Vagina (tissue), 2 donors: ENCODE results near the gene LIPG. TPM values are rescaled to one million over a fixed set of nuclear protein-coding genes. Genes with fewer than 3 reads are reported as not detected.

Source experiments
- DNase-seq, 2 donors: peaks; one replicate each; pipeline ENCODE4 v3.0.0-alpha.2; 2017; ENCODE audit errors: extremely low spot score in 2 of 2
- H3K27ac ChIP-seq: fragments of 200-600 bp; sonication (generic); one replicate; pipeline ENCODE4 v1.5.1; 2019
- H3K27me3 ChIP-seq: fragments of 200-600 bp; sonication (generic); one replicate; pipeline ENCODE4 v1.5.1; 2019
- H3K36me3 ChIP-seq, 2 donors: fragments of 200-600 bp; sonication (generic); one replicate each; pipeline ENCODE4 v1.5.1; 2017 to 2019
- H3K4me1 ChIP-seq: fragments of 200-600 bp; sonication (generic); one replicate; pipeline ENCODE4 v1.5.1; 2019
- H3K4me3 ChIP-seq, 2 donors: fragments of 200-600 bp; sonication (generic); 1 replicate in 1 of 2; 2 replicates in 1 of 2; pipeline ENCODE4 v1.5.1; 2016 to 2019
- H3K9me3 ChIP-seq: fragments of 200-600 bp; sonication (generic); one replicate; pipeline ENCODE4 v1.5.1; 2019
- CTCF ChIP-seq, 3 experiments: fragments of 450-650 bp in 2 of 3; fragments of 200-600 bp in 1 of 3; sonication (generic) in 1 of 3; IDR thresholded peaks; one replicate each; pipeline ENCODE4 v1.5.1; 2017 to 2019; ENCODE audit warnings: antibody characterized with exemption in 3 of 3, mild to moderate bottlenecking in 2 of 3, moderate library complexity in 2 of 3
- POLR2A ChIP-seq, 2 donors: fragments of 450-650 bp; IDR thresholded peaks; one replicate each; pipeline ENCODE4 v1.6.1; 2017; ENCODE audit warnings: antibody characterized with exemption in 2 of 2, mild to moderate bottlenecking in 2 of 2, moderate library complexity in 2 of 2
- POLR2AphosphoS5 ChIP-seq, 2 donors: sonication (generic); formaldehyde crosslinking; IDR thresholded peaks; one replicate each; pipeline ENCODE4 v1.9.0; 2017; ENCODE audit warnings: antibody characterized with exemption in 2 of 2, mild to moderate bottlenecking in 2 of 2, low read depth in 1 of 2; ENCODE audit not compliant: insufficient read depth in 1 of 2
- intact Hi-C: fragments of 100-400 bp; cut with DNase I; formaldehyde crosslinking; loops from one replicate; pipeline ENCODE4 v1.15.1; 2023
- total RNA-seq: library from RNA; depleted of rRNA; stranded (reverse); fragments of >200 nt; gene quantifications from one replicate; pipeline ENCODE4 v1.2.3, GENCODE V29; 2016

LIPG gene
- total RNA-seq, 1 donor from 2014 or later = 1.7 TPM

GRCh38 chr18:49566217-49566770 lies 4.4 kb downstream of the LIPG start:
- H3K27ac ChIP-seq = no peak overlapping the region
- H3K36me3 ChIP-seq = no peaks in the 10 kb centered on the region
- intact Hi-C loops = no loop called here
- H3K4me1 ChIP-seq = peaks cover 9% of the 10 kb centered on the region
- H3K27me3 ChIP-seq = no peaks in the 10 kb centered on the region
- no peaks in the 10 kb centered on the region for H3K9me3 ChIP-seq
- no peak overlapping the region for H3K4me3 ChIP-seq
- no peak for TF ChIP-seq CTCF (IDR thresholded peaks at IDR 0.05)
- TF ChIP-seq POLR2A (IDR thresholded peaks at IDR 0.05) = no peak
- no peak for TF ChIP-seq POLR2AphosphoS5 (IDR thresholded peaks at IDR 0.05; ENCODE audit: insufficient read depth in 1 of 2, low read depth in 1 of 2)
- no peak for DNase-seq

GRCh38 chr18:49566985-49567384 lies 5.1 kb downstream of the LIPG start:
- Histone ChIP-seq H3K4me3 (no peak overlapping the region), H3K36me3 (no peaks in the 10 kb centered on the region), H3K9me3 (no peaks in the 10 kb centered on the region), H3K27me3 (no peaks in the 10 kb centered on the region), H3K4me1 (peaks cover 3% of the 10 kb centered on the region), H3K27ac (no peak overlapping the region)
- no peak for TF ChIP-seq POLR2AphosphoS5 (IDR thresholded peaks at IDR 0.05; ENCODE audit: insufficient read depth in 1 of 2, low read depth in 1 of 2)
- TF ChIP-seq CTCF (IDR thresholded peaks at IDR 0.05) = no peak
- TF ChIP-seq POLR2A (IDR thresholded peaks at IDR 0.05) = no peak
- DNase-seq = no peak
- intact Hi-C loops = no loop called here

- TF ChIP-seq POLR2AphosphoS5 (IDR thresholded peaks at IDR 0.05; ENCODE audit: insufficient read depth in 1 of 2, low read depth in 1 of 2) (no peak), CTCF (IDR thresholded peaks at IDR 0.05) (no peak), POLR2A (IDR thresholded peaks at IDR 0.05) (no peak)
- Histone ChIP-seq H3K4me3 (no peak overlapping the region), H3K4me1 (no peaks in the 10 kb centered on the region), H3K27me3 (no peaks in the 10 kb centered on the region), H3K9me3 (no peaks in the 10 kb centered on the region), H3K27ac (no peak overlapping the region), H3K36me3 (no peaks in the 10 kb centered on the region)
- DNase-seq = no peak
- intact Hi-C loops = no loop called here
Observed at GRCh38 chr18:49569724-49570123, 7.9 kb downstream of the LIPG start.

- Histone ChIP-seq H3K4me1 (no peaks in the 10 kb centered on the region), H3K36me3 (no peaks in the 10 kb centered on the region), H3K27me3 (no peaks in the 10 kb centered on the region), H3K4me3 (no peak overlapping the region), H3K27ac (no peak overlapping the region), H3K9me3 (no peaks in the 10 kb centered on the region)
- no peak for DNase-seq
- intact Hi-C loops = no loop called here
- TF ChIP-seq POLR2AphosphoS5 (IDR thresholded peaks at IDR 0.05; ENCODE audit: insufficient read depth in 1 of 2, low read depth in 1 of 2) = no peak
- TF ChIP-seq CTCF (IDR thresholded peaks at IDR 0.05) = no peak
- TF ChIP-seq POLR2A (IDR thresholded peaks at IDR 0.05) = no peak
Observed at GRCh38 chr18:49570836-49571235, 9.0 kb downstream of the LIPG start.

- Histone ChIP-seq H3K4me1 (no peaks in the 10 kb centered on the region), H3K4me3 (no peak overlapping the region), H3K27ac (no peak overlapping the region), H3K27me3 (no peaks in the 10 kb centered on the region), H3K36me3 (no peaks in the 10 kb centered on the region), H3K9me3 (no peaks in the 10 kb centered on the region)
- TF ChIP-seq CTCF (IDR thresholded peaks at IDR 0.05) = no peak
- no peak for TF ChIP-seq POLR2A (IDR thresholded peaks at IDR 0.05)
- TF ChIP-seq POLR2AphosphoS5 (IDR thresholded peaks at IDR 0.05; ENCODE audit: insufficient read depth in 1 of 2, low read depth in 1 of 2) = no peak
- DNase-seq = no peak
- intact Hi-C loops = no loop called here
Observed at GRCh38 chr18:49572611-49573345, 10.9 kb downstream of the LIPG start.
